ENCODE results near the gene CFH.
"Not testable (repeated sequence)": the region's sequence is repeated elsewhere in the genome, so short reads cannot be mapped to it uniquely, and the experiment has no call there.

The CFH gene

DNA sequence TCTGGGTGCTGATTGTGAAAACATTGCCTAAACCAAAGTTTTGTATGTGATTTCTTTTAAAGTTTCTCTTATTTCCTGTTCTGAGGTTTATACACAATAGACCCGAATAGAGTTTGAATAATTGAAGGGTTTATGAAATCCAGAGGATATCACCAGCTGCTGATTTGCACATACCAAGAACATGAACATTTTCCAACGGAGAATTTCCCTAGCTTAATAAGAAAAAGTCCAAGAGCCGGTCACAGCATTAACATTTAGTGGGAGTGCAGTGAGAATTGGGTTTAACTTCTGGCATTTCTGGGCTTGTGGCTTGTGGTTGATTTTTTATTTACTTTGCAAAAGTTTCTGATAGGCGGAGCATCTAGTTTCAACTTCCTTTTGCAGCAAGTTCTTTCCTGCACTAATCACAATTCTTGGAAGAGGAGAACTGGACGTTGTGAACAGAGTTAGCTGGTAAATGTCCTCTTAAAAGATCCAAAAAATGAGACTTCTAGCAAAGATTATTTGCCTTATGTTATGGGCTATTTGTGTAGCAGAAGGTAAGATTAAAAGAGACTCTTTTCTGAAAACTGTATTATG is at the start of gene CFH:
Gene CFH (plus strand): TSS at position 407 of the 579 bp plus-strand sequence. CDS start 75 bp downstream, at position 482.
- DNase-seq = peak; percentile 91

DNA sequence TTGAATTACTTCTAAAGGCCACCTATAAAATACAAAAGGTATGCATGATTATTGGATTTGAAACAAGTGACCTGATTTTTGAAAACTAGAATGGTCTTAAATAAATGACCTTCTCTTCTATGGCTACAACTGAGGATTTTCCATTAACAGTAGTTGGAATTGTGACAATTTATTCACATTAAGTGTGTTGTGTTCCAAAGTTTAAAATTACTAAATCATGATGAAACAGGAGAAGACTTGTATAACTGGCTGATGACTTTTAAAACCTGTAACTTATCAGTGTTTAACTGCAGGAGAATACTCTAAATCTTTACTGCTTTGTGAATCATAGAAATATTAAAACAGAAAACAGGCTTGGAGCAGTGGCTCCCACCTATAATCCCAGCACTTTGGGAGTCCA is 48.2 kb upstream of the CFH start:
- DNase-seq = no peak

DNA sequence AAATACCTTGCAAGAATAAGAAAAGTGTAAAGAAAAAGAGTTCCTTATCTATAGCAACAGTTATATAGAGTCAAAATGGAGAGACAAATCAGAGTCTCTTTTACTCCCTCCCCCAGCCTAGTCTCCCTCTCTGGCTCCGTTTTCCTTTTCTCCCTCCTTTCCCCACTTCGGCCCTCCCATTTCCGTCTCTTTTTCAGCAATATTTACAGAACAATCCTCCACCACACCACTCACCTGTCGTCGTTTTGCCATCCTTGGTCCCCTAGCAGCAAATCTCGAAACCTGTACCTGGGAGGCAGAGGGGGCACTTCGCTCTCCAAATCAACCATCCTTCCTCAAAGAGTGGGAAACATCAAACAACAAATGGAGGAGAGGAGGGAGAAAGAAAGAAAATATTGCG is 43.9 kb upstream of the CFH start:
- peak; percentile 12 for DNase-seq

DNA sequence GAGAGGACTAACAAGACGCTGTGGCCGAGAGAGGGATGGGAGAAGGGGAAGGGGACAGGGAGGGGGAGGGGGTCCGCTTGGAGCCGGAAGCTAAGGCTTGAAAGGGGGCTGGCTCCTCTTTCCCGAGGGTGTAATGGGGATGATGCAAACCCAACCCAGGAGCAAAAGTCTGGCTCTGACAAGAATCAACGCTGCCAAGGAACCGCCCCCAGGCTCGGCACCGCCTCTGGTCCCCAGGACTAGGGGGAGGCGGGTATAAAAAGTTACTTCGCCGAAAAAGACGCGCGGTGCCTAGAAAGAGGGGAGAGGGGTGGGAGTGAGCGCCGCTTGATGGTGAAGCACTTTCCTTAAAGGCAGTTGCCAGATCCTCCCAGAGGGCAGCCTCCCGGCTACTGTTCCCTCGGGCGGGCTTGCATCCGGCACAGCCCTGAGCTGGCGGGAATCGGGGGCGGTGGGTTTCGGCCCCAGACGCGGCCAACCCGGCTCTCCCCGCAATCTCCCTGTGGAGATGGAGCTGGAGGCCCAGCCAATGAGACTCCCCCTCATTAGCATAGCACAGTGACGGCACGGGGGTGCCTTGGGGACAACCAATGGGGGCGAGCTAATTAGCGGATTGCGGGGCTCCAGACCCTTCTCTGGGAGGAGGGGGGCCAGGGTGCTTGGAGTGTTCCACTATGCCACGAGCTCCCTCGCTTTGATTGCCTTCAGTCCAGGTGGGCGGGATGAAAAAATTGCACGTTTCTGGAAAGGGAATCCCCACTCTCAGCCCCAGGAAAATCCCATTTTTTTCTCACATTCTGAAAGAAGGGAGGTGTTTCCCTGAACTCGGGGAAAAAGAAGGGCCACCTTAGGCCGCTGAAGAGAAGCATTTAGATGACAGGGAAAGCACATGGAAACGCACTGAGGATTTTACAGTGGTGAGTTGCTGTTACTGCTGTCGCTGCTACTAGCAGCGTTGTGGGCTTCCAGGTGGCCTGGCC is 43.2 kb upstream of the CFH start, which contains the start of gene KCNT2:
Gene KCNT2 (minus strand): TSS at position 51 of the 980 bp plus-strand sequence. CDS start 131 bp downstream, outside the sequence.
- DNase-seq = peak; percentile 34

DNA sequence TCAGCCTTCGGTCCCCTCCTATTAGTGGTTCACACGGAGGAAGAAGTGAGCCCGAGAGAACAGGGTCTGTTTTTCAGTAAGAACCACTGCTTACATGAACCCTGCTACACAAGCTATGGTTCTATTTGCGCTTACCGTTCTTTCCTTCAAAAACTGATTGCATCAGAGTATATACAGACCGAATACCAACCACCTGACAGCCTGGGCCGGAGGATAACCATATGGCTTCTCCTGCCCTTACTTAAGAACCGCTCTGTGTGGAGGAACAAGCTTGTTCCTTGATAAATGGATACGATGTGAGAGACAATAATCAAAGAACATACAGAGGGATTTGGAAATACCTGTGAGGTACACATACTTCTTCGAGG is 42.5 kb upstream of the CFH start:
- DNase-seq = no peak

DNA sequence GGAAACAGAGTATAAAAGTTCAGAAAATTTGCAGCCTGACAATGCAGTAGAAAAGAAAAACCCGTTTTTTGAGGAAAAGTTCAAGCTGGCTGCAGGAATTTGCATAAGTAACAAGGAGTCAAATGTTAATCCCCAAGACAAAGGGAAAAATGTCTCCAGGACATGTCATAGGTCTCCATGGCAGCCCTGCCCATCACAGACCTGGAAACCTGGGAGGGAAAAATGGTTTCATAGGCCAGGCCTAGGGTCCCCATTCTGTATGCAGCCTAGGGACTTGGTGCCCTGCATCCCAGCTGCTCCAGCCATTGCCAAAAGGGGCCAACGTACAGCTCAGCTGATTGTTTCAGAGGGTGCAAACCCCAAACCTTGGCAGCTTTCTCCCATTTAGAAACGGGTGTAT is 40.0 kb upstream of the CFH start:
- no peak for DNase-seq

DNA sequence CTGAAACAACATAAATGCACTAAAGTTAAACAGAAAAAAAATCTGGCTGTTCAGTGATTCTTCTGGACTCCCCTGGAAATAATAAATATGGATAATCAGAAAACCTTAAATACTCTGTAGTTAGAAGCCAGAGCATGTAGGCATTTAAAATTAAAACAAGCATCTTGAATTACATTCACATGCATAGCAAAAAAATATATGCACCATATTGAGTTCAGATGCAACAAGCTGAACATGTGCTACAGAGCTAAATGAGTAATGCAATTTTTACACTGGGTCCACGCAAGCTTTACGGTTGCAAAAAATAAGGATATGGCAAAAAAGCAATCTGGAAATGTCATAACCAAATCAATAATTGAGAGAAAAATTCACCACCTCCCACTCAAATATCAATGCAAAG is 32.1 kb upstream of the CFH start:
- DNase-seq = no peak

DNA sequence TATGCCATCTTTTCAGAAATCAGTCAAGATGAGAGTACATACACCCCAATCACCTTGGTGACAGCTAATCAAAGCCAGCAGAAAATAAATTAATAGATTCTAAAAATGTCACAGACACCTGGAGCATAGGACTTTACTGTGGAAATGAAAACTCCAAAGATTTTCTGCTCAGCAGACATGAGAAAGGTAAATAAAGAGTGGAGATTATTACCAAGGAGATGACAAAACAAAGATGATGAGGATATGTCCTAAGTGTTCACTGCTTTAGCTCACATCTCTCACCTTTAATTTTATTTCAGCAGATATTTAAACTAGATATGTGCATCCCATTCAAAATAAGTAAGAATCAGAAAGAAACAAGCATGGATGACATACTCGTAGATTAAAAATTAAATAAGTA is 28.8 kb upstream of the CFH start:
- DNase-seq = no peak

DNA sequence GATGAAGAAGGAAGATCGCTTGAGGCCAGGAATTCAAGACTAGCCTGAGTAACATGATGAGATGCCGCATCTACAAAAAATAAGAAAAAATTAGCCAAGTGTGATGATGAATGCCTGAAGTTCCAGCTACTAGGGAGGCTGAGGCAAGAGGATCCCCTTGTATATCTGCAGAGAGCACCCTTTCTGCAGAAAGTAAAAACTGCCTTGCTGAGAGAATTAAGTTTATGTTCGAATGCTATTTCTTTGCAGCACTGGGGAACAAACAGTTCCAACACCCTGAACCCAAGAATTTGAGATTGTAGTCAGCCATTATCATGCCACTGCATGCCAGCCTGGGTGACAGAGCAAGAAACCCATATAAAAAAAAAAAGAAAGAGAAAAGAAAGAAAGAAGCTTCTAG is 23.0 kb upstream of the CFH start:
- DNase-seq = no peak

DNA sequence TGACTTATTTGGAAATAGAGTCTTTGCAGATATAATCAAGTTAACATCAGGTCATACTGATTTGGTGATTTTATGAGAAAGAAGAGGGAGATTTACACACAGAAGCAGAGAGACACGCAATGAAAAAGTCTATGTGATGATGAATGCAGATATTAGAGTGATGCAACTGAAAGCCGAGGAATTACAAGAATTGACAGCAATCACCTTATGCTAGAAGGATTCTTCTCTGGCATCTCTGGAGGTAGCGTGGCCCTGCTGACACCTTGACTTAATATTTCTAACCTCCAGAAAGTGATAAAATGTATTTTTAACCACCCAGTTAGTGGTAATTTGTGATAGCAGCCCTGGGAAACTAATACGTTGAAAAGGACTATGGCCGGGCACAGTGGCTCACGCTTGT is 14.2 kb upstream of the CFH start:
- DNase-seq = no peak

DNA sequence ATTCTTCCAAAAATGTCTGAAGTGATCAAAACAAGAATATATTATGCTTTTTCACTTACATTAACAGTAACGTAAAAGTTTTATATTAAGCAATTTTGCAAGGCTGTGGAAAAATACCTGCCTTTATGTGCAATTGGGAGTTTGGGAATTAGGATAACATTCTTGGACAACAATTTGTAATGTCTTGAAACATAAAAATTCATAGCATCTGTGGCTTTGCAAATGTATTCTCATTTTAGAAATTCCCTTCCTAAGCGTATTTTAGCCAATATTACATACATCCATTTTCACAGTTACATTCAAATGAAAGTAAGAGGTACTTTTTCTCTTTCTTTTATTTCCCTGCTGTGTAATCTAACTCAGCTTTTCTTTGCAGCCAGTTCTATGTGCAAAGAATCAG is 13.4 kb upstream of the CFH start:
- DNase-seq = no peak

DNA sequence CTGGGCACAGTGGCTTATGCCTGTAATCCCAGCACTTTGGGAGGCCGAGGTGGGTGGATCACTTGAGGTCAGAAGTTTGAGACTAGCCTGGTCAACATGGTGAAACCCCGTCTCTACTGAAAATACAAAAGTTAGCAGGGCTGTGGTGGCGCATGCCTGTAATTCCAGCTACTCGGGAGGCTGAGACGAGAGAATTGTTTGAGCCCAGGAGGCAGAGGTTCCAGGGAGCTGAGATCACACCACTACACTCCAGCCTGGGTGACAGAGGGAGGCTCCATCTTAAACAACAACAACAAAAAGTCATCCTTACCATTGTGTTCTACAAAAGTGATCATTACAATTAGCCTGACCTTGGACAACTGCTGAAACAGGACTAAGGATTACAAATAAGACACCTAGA is 12.6 kb upstream of the CFH start:
- DNase-seq = not testable (repeated sequence)

DNA sequence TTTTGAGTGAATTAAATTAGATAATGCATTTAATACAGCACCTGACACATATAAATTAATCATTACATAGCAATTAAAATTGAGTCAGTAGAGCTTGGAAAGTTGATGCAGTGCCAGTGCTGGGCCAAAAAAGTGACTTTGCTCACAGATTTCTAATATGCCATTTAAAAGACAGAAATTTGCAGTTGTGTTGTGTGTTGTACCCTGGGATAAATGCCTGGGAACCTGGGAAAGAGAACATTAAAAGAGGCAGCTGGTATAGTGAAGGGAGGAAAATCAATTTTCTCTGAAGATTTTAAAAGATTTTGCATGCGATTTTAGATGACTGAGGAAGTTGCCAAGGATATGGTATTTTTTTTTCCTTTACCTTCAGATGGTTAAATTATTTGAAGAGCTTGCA is 10.9 kb upstream of the CFH start:
- no peak for DNase-seq

DNA sequence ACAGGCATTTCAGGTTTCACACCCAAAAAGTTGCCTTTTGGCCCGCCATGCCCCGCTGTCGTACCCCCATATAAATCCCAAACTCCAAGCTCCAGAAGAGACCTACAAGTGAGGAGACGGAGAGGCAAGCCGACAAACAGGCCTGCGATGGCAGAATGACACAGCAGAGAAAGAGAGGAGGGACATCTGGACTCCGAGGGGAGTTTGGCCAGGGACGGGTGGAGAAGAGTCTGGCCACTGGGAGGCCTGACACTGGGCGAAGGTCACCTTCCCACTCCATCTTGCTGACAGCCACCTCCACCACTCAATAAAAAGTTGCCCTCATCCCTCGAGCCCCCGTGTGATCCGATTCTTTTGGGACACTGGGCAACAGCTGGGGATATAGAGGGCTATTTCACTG is 1.9 kb upstream of the CFH start:
- DNase-seq = no peak

DNA sequence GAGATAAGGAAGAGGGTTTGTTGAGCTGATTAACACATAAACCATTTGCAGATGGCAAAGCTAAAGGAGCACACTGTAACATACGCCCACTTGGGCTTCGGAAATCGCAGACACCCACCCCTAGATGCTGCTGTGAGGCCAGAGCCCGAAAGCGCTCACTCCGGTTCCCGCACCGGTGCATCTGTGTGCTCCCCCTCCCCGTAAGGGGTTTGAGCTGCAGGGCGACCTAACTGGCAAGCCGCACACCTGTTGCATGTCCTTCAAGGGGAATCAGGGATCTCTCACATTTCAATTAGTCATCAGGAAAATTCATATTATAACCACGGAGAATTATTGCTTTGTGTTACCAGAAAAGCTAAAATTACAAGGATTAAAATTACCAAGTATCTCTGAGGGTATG is 1.4 kb upstream of the CFH start:
- no peak for DNase-seq

DNA sequence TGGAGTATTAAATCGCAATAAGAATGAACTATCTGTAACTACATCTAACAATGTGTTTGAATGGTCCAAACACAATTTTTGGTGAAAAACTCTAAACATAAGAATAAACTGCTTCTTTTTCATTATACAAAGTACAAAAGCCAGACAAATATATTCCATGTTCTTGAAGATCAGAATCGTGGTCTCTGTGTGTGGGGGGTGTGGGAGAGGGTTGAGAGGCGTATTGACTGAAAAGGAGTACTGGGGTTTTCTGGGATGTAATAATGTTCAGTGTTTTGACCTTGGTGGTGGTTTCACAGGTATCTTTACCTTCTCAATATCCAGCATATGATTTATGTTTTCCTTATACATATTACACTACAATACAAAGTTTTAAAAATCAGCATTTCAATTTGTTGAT is 764 bp upstream of the CFH start:
- DNase-seq = no peak

DNA sequence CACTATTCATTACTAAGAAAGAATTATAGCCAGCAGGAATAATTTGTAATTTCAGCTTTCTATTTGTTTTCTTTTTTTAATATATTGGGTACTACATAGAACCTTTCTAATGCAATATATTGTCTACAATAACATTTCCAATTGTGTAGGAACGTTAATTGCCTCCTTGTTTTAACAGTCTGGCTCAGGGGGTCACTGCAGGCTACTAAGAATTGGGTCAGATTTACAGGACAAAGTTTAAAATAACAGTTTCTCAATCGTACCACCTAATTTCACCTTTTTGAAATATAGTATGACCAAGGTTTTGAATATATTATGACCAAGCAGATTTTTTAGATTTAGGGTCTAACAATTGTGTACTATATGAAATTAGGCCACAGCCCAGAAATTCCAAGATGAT is 2.4 kb downstream of the CFH start:
- no peak for DNase-seq

DNA sequence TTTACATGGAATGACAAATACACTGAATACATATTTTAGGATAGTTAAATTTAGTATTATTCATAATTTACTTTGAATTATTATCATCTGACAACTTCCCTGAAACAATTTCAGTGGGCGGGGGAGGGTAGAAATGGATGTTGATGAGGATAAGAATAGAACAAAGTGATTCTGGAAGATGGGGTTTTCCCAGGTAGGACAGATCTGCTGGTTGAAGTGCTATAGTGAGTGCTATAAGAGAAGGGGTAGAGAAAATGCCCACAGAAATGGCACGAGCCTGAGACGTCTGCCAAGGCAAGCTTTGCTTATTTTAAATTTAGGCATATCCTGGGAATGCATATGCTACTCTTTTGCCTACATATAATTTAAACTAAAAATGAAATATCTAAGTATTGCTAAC is 3.2 kb downstream of the CFH start:
- no peak for DNase-seq

DNA sequence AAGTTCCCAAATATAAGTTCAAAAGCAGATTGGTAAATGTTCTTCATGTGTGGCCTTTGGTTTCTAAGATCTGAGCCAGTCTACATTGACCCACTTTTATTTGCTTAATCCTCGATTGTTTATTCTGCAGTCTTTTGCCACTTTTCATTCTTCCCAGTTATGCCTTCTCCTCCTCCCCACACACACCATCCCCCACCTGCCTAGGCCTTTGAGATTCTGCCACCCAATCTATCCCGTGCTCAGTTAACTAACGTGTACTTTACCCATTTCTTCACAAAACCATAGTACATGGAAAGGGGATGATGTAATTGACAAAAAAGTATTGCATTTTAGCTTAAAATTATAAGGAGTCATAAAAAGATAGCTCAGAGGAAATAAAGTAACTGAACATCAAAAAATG is 3.7 kb downstream of the CFH start:
- DNase-seq = no peak

DNA sequence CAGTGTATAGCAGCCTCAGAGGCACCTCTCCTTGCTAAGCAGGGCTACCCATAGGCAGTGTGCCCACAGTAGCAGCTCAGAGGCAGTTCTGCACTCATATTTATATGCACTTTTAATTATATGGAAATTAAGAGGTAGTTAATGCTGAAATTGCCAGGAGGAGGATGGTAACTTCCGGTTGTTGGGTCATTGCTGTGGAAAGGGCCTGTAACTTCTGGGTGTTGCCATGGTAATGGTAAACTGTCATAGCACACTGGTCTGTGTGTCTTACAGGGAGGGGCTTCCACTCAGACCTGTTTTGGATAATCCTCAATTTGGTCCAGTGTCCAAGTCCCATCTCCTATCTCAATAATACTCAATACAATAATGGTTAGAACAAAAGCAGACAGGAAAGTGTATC is 7.6 kb downstream of the CFH start:
- DNase-seq = no peak

DNA sequence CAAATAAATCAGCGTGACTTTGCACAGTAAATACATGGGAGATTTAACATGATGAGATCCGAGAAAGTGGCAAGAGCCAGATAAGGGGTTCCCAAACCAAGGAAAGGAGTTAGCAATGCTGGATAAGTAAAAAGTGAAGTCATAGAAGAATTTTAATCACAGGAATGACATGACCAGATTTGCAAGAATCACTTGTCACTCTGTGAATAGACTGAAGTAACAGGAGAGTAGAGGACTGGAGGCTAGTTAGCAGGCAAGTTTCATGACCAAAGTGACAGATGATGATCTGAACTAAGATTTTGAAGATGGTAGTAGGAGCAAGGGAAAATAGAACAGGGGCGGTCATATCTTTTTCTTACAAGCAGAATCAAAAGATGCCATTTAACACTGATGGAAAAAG is 8.4 kb downstream of the CFH start:
- no peak for DNase-seq

DNA sequence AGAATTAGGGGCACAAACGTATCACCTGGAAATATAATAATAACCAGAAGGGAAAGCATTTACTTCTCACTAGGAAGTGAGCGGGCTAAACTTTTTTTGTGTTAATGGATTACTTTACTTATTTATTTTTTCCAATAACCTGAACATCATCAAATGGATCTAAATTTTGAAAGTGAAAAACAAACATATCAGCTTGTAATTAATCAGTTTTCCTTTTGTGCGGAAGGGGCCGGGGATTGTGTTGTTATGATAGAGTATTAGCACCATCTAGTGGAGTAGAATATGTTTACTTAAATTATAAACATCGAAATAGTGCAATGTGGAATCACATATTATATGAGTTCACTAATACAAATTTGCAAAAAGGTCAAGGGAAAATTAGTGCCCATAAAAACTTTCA is 9.0 kb downstream of the CFH start:
- peak; percentile 44 for DNase-seq

DNA sequence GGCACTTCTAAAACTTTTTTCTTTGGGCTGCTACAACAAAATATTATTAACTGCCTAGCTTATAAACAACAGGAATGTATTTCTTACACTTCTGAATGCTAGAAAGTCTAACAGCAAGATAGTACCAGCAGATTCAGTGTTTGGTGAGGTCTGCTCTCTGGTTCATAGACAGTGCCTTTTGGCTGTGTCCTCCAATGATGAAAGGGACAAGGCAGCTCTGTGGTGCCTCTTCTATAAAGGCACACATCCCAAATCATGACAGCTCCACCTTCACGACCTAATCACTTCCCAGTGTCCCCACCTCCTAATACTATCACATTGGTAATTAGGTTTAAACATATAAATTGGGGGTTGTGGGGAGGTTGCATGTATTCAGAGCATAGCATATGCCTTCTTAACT is 9.5 kb downstream of the CFH start:
- no peak for DNase-seq

DNA sequence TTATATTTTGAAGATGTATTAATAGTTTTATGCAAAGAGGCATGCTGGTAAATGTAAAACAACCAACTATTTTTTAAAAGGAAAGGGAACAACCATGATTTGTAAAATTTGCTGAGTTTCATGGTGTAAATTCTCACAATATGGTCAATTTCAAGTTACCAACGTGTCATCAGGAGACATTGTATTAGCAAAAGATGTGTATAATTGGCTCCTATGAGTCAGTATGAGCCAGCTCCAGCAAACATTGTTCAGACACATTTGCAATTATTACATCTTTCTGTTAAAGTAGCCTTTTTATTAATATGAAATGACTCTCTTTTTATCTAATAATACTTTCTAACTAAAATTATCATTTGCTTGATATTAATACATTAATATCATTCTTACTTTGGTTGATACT is 15.3 kb downstream of the CFH start:
- no peak for DNase-seq

DNA sequence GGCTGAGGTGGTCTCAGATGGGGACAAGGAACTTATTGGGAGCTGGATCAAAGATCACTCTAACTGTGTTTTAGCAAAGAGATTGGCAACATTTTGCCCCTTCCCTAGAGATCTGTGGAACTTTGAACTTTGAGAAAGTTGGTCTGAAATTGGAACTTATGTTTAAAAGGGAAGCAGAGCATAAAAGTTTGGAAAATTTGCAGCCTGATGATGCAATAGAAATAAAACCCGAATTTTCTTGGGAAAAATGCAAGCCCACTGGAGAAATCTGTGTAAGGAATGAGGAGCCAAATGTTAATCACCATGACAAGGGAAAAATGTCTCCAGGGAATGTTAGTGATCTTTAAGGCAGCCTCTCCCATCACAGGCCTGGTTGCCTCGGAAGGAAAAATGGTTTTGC is 17.2 kb downstream of the CFH start:
- DNase-seq = no peak

Data from kidney glomerular epithelial cell (primary cell).